ENCODE data around the gene KCNK7. TPM values are rescaled to one million over a fixed set of nuclear protein-coding genes. Genes with fewer than 3 reads are reported as not detected.

KCNK7 gene
- total RNA-seq, 1 experiment from 2014 or later = 0.58 TPM

GRCh38 chr11:65615950-65616574, 20.5 kb upstream of the KCNK7 start:
- DNase-seq (peak; percentile 29), ATAC-seq (peak; percentile 3; the same call in 1 of the 2 replicates)
- Histone ChIP-seq H3K9ac (ENCODE audit: low read length) (peak overlapping the region; percentile 94), H3K36me3 (ENCODE audit: low read depth, low read length) (peaks cover 29% of the 10 kb centered on the region), H2AFZ (ENCODE audit: low read length) (peak overlapping the region; percentile 45; the same call in 1 of the 2 replicates), H3K27me3 (ENCODE audit: low read length) (no peaks in the 10 kb centered on the region), H3K9me3 (ENCODE audit: low read length) (no peaks in the 10 kb centered on the region), H3K4me1 (ENCODE audit: insufficient read depth, low read length) (peaks cover 34% of the 10 kb centered on the region), H3K4me3 (ENCODE audit: low read length) (peak overlapping the region; percentile 83), H3K4me2 (ENCODE audit: low read length) (peak overlapping the region; percentile 89), H3K9me2 (replicated peaks; ENCODE audit: low read length) (no peaks in the 10 kb centered on the region), H3K27ac (ENCODE audit: low read length) (peak overlapping the region; percentile 81), H3F3A (ENCODE audit: low read length, unreplicated experiment) (no peaks in the 10 kb centered on the region), H4K20me1 (ENCODE audit: low read length) (peaks cover 17% of the 10 kb centered on the region), H3K79me2 (ENCODE audit: low read length) (peaks cover 80% of the 10 kb centered on the region)
- CTCF ChIA-PET = interaction anchor here (0.5 to 0.7 kb wide), 3 partner anchors 12 to 283 kb away, joined by 3 to 8 read pairs (median 4); no protein-coding TSS in a partner anchor
- no TSS peak for BruUV-seq (replicated peaks)
- intact Hi-C loops (cut with micrococcal nuclease) = loop anchor here (1.0 to 10.0 kb wide), 5 partner anchors 22 to 243 kb away; partner anchors contain the start of genes EHBP1L1 and SIPA1
- TF ChIP-seq EZH2 (IDR thresholded peaks at IDR 0.05; ENCODE audit: low read length, unreplicated experiment) = no peak
- TF ChIP-seq EZH2phosphoT487 (IDR thresholded peaks at IDR 0.05; ENCODE audit: borderline replicate concordance, low read length) = no peak
- TF ChIP-seq CTCF (conservative IDR thresholded peaks at IDR 0.05; ENCODE audit: low read depth, low read length) = no peak
- POLR2A ChIA-PET (ENCODE audit: unreplicated experiment) = interaction anchor here (0.5 kb wide), 1 partner anchor 123 kb away, joined by 4 read pairs; no protein-coding TSS in a partner anchor

- Histone ChIP-seq H3K4me3 (ENCODE audit: low read length) (peak within 1 kb of the TSS; percentile 90), H3F3A (ENCODE audit: low read length, unreplicated experiment) (no peaks in the 10 kb centered on the region), H3K27ac (ENCODE audit: low read length) (peak within 1 kb of the TSS; percentile 81), H2AFZ (ENCODE audit: low read length) (peak within 1 kb of the TSS; percentile 57; the same call in 1 of the 2 replicates), H4K20me1 (ENCODE audit: low read length) (peaks cover 17% of the 10 kb centered on the region), H3K4me2 (ENCODE audit: low read length) (peak within 1 kb of the TSS; percentile 92), H3K9me3 (ENCODE audit: low read length) (no peaks in the 10 kb centered on the region), H3K4me1 (ENCODE audit: insufficient read depth, low read length) (peaks cover 35% of the 10 kb centered on the region), H3K36me3 (ENCODE audit: low read depth, low read length) (peaks cover 27% of the 10 kb centered on the region), H3K79me2 (ENCODE audit: low read length) (peaks cover 87% of the 10 kb centered on the region), H3K9me2 (replicated peaks; ENCODE audit: low read length) (no peaks in the 10 kb centered on the region), H3K27me3 (ENCODE audit: low read length) (no peaks in the 10 kb centered on the region), H3K9ac (ENCODE audit: low read length) (peak within 1 kb of the TSS; percentile 94)
- CTCF ChIA-PET = interaction anchor here (0.6 to 1.3 kb wide), 4 partner anchors 21 to 283 kb away, joined by 3 to 4 read pairs (median 4); partner anchors contain the start of gene FAM89B
- ATAC-seq = peak; percentile 82
- peak; percentile 100 for DNase-seq
- POLR2A ChIA-PET (ENCODE audit: unreplicated experiment) = interaction anchor here (0.5 to 1.3 kb wide), 10 partner anchors 8 to 757 kb away, joined by 3 to 5 read pairs (median 4); partner anchors contain the start of genes KCNK7 and OVOL1
- TF ChIP-seq EZH2phosphoT487 (IDR thresholded peaks at IDR 0.05; ENCODE audit: borderline replicate concordance, low read length) (no peak), EZH2 (IDR thresholded peaks at IDR 0.05; ENCODE audit: low read length, unreplicated experiment) (no peak), CTCF (conservative IDR thresholded peaks at IDR 0.05; ENCODE audit: low read depth, low read length) (no peak)
- intact Hi-C loops (cut with micrococcal nuclease) = loop anchor here (1.0 to 10.0 kb wide), 5 partner anchors 23 to 244 kb away; partner anchors contain the start of genes EHBP1L1 and SIPA1
- no TSS peak for BruUV-seq (replicated peaks)
Measured at GRCh38 chr11:65615229-65615949, 19.8 kb upstream of the KCNK7 start, which contains the start of gene PCNX3. TSS of gene PCNX3 (plus strand) at chr11:65615776. CDS start at chr11:65616312, 536 bp downstream.
